Measurements from ENCODE around the gene NAPB.

NAPB gene

GRCh38 chr20:23340524-23340923 lies 80.8 kb downstream of the NAPB start:
- peak; percentile 38 to 74 for DNase-seq

GRCh38 chr20:23339986-23340385 lies 81.3 kb downstream of the NAPB start:
- DNase-seq: no peak

GRCh38 chr20:23337312-23337711 lies 84.0 kb downstream of the NAPB start:
- DNase-seq: no peak

DNA sequence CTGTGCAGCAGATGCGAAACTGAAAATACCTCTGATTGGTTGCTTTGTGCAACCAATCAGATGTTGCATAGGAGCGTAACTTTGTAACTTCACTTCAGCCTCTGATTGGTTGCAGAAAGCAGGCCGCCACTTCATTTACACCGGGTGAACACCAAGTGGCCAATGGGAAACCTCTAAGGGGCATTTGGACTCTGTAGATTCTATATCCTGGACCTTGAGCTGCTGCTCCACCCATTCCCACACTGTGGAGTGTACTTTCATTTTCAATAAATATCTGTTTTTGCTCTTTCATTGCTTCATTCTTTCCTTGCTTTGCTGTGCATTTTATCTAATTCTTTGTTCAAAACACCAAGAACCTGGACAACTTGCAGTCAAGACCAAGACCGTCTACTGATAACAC lies 84.8 kb downstream of the NAPB start:
- DNase-seq: no peak

GRCh38 chr20:23335521-23335920 lies 85.8 kb downstream of the NAPB start:
- DNase-seq: no peak

DNA sequence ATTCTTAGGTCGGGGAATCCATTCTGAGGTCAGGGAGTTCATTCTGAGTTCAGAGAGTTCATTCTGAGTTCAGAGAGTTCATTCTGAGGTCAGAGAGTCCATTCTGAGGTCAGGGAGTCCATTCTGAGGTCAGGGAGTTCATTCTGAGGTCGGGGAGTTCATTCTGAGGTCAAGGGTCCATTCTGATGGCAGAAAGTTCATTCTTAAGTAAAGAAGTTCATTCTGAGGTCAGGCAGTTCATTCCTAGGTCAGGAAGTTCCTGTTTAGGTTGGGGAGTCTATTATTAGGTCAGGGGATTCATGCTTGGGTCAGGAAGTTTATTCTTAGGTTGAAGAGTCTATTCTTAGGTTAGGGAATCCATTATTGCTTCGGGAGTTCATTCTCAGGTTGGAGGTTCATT lies 87.2 kb downstream of the NAPB start:
- no peak for DNase-seq

- DNase-seq: no peak
Measured at GRCh38 chr20:23332467-23332866, 88.8 kb downstream of the NAPB start.

- DNase-seq: no peak
Measured at GRCh38 chr20:23331450-23332350, 89.6 kb downstream of the NAPB start.

GRCh38 chr20:23327617-23328333 lies 93.5 kb downstream of the NAPB start:
- no peak for DNase-seq

DNA sequence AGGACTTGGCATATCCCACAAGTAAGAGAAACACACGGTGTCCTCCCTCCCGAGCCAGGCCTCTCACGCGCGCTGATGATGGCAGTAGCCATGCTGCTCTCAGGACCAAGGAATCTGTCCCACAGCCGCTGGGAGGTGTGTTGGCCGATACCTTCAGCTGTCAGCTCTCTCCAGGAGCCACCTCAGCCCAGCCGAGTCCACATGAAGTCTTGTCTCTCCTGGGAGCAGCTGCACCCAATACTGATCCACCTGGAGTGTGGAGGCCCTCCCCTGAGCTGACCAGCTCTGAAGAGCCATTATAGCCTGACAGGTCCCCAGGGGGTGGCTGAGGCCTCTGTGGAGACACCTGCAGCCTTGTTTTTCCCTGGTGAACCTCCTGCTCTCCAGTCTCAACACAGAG lies 94.5 kb downstream of the NAPB start:
- no peak for DNase-seq

DNA sequence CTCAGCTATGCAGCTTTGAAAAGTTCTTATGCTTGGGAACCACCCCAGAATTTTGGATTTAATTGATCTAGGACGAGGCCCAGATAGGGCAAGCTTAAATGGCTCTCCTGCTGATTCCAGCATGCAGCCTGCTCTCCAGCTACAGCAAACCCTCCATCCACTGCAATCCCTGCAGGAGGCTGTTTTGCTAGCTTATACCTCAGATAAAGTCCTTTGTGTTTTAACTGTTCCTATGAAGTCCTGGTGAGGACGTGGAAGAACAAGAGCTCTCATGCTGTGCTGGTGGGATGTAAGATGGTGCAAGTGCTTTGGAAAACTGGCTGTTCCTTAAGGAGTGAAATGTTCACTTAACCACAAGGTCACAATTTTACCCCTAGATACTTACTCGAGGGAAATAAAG lies 96.2 kb downstream of the NAPB start:
- no peak for DNase-seq

All from NCI-H446 (cell line).